Measurements from ENCODE around the gene OR51B4. TPM values are rescaled to one million over a fixed set of nuclear protein-coding genes. Genes with fewer than 3 reads are reported as not detected.
"Not testable (repeated sequence)": the region's sequence is repeated elsewhere in the genome, so short reads cannot be mapped to it uniquely, and the experiment has no call there.

Gene OR51B4, protein sequence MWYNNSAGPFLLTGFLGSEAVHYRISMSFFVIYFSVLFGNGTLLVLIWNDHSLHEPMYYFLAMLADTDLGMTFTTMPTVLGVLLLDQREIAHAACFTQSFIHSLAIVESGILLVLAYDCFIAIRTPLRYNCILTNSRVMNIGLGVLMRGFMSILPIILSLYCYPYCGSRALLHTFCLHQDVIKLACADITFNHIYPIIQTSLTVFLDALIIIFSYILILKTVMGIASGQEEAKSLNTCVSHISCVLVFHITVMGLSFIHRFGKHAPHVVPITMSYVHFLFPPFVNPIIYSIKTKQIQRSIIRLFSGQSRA
- total RNA-seq (2014; rRNA removed; shearing (Covaris generic)), result 9.0 and 10.7 TPM in 2 replicates
- 8.5 and 9.6 TPM in 2 replicates for polyA plus RNA-seq (2015; cell fraction: cytosol; rRNA removed)
- polyA plus RNA-seq (2015; cell fraction: nucleus; rRNA removed), result 25.2 and 26.2 TPM in 2 replicates

DNA sequence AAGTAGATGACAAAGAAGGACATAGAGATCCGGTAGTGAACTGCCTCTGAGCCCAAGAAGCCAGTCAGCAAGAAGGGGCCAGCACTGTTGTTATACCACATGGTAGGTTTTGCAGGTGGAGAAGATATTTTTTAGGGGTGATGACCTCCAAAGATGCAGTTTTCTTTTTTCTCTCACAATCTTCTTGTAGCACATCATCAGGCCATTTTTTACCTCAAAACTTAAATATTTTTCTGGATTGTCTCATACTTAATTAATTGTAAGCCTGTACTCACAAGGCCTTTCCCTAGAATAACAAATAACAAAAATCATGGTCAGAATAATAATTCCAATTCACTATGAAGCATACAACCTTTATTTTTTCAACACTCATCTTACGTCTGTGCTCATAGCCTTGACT is at the start of gene OR51B4:
Gene OR51B4, minus strand, starts transcription at position 101 of the 400 bp plus-strand sequence. Its CDS starts 0 bp downstream, at position 101.
- in situ Hi-C loops (cut with HindIII; ENCODE audit: low pct_unique_long_range_greater_than_20kb, low sequenced_read_pairs), result no loop called here
- DNase-seq (ENCODE audit: low read depth, low spot score), result no peak

- in situ Hi-C loops (cut with HindIII; ENCODE audit: low pct_unique_long_range_greater_than_20kb, low sequenced_read_pairs), result no loop called here
These were observed 49.5 kb upstream of the OR51B4 start, which contains the start of gene OR51B6 for GRCh38 chr11:5351208-5351607. Gene OR51B6 (plus strand): TSS chr11:5351508. CDS start chr11:5351508, 0 bp downstream.

GRCh38 chr11:5349550-5349949 is 47.8 kb upstream of the OR51B4 start:
- DNase-seq (ENCODE audit: low read depth, low spot score), result no peak
- in situ Hi-C loops (cut with HindIII; ENCODE audit: low pct_unique_long_range_greater_than_20kb, low sequenced_read_pairs), result no loop called here

More at GRCh38 chr11:5351208-5351607, 49.5 kb upstream of the OR51B4 start, which contains the start of gene OR51B6:
- DNase-seq (ENCODE audit: low read depth, low spot score), result no peak

DNA sequence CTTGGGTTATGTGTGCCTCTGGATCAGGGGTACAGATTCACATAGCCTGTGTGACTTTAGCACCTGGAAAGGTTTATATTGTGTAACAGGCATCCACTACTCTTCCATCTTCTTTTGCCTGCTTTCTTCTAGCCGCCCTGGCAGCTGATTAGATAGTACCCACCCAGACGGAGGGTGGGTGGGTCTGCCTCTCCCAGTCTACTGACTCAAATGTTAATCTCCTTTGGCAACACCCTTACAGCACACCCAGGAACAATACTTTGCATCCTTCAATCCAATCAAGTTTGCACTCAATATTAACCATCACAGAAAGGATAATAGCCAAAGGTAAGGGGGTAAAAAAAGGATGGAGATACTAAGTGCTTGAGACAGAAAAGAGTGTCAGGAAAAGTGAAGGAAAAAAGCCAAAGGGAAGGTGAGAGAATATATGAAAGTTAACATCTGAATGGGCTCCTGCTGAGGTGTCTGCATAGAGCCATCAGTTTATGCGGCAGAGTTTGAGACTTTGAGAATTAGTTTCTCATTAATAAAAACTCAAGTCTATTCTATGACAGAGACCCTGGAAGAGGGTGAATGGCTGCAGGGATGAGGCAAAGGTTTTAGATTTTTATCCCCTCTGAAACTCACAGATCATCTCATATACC is 46.9 kb upstream of the OR51B4 start:
- DNase-seq (ENCODE audit: low read depth, low spot score), result no peak
- in situ Hi-C loops (cut with HindIII; ENCODE audit: low pct_unique_long_range_greater_than_20kb, low sequenced_read_pairs), result no loop called here

GRCh38 chr11:5345831-5346230 is 44.1 kb upstream of the OR51B4 start:
- in situ Hi-C loops (cut with HindIII; ENCODE audit: low pct_unique_long_range_greater_than_20kb, low sequenced_read_pairs), result no loop called here
- no peak for DNase-seq (ENCODE audit: low read depth, low spot score)

DNA sequence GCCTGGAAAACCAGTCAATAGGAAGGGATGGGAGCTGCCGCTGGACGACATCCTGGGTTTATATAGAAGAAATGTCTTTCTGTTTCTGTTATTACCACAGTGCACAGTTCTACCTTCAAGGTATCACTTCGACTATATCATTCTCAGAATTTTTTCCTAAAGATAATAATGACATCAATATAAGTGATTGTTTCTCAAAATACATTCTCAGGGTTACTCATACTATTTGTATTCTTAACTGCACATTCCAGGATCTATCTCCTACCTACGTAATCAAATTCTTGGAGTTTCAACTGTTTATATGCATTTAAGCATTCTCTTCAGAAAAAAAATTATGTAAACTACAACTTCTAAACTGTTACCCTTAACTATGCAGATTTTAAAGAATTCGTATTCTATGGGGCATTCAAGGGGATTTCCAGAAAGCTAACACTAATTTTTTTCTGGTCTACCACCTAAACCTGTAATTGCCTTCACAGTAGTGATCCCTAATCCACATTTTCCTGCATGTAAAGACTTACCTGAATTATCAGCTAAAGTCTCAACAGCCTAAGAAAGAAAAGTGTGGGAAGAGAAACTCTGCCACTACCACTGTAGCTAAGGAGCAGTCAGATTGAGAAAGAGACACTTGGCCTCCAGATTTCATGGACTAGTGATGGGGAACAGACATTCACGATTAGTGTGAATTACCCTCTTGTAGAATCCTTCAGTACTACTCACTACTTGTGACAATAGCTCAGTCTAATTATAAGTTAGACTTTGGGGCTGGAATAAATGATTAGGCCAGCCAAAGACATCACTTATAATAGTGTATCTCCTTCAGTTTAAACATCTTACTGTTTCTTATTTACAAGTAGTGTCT is 42.0 kb upstream of the OR51B4 start, which contains the start of gene OR51B5:
Gene OR51B5, minus strand, starts transcription at position 51 of the 862 bp plus-strand sequence. Its CDS starts 0 bp downstream, at position 51.
- DNase-seq (ENCODE audit: low read depth, low spot score), result no peak

DNA sequence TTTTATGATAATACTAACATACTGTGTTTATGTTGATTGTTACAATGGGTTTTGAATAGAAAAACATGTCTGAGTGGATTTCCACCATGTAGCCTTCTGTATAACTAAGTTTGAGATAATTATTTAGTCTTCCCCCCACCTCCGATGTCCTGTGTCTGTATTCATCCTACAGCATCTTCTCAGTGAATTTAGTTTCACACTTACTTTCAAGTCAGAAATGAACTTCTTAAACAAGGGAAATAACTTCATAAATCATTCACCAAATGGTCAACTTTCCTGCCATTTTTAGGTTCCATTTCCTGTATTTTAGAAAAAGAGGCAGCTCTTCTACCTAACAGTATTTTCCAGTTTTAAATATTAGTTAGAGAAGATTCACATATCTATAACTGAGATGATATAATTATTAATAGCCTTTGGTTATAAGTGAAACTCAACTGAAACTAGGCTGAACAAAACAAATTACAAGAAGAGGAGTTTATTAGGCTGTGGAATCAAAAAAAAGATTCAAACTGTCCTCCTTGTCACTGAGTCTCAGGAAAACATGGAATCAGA is 38.1 kb upstream of the OR51B4 start:
- DNase-seq (ENCODE audit: low read depth, low spot score), result no peak
- in situ Hi-C loops (cut with HindIII; ENCODE audit: low pct_unique_long_range_greater_than_20kb, low sequenced_read_pairs), result no loop called here

More for the DNA sequence above, 42.0 kb upstream of the OR51B4 start, which contains the start of gene OR51B5:
- in situ Hi-C loops (cut with HindIII; ENCODE audit: low pct_unique_long_range_greater_than_20kb, low sequenced_read_pairs), result no loop called here

- in situ Hi-C loops (cut with HindIII; ENCODE audit: low pct_unique_long_range_greater_than_20kb, low sequenced_read_pairs); DNase-seq (ENCODE audit: low read depth, low spot score): not testable (repeated sequence)
These were observed 35.5 kb upstream of the OR51B4 start for GRCh38 chr11:5337253-5337652.

DNA sequence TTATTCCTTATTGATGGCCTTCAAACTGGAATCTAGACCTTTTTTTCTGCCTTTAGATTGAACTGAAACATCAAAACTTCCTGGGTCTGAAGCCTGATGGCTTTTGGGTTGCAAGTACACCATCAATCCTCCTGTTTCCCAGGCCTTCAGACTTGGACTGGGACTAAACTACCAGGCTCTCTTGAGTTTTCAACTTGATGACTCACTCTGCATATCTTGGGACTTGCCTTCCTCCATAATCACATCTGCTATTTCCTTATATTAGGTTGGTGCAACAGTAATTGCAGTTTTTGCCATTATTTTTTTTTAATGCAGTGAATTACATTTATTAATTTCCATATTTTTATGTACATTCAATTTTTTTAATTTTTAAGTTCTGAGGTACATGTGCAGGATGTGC is 34.6 kb upstream of the OR51B4 start:
- no peak for DNase-seq (ENCODE audit: low read depth, low spot score)

DNA sequence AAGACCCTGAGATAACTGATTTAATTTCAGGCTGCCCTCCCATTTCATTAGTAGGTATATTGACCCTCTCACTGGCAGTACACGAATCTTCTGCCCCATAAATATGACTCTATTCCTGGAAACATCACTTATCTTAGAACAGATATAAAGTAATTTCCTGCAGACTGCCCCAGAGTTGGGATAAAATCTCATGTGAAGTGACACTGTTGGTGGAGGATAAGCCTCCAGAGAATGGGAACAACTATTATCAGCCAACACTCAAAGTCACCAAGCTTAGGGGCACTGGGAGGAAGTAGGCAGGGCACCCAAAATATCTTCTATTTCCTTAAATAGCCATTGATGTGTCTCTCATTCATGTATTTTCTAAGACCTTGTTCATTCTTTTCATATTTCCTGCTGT is 33.4 kb upstream of the OR51B4 start:
- no peak for DNase-seq (ENCODE audit: low read depth, low spot score)
- in situ Hi-C loops (cut with HindIII; ENCODE audit: low pct_unique_long_range_greater_than_20kb, low sequenced_read_pairs), result no loop called here

More for the DNA sequence above, 34.6 kb upstream of the OR51B4 start:
- in situ Hi-C loops (cut with HindIII; ENCODE audit: low pct_unique_long_range_greater_than_20kb, low sequenced_read_pairs), result no loop called here

- no peak for DNase-seq (ENCODE audit: low read depth, low spot score)
- in situ Hi-C loops (cut with HindIII; ENCODE audit: low pct_unique_long_range_greater_than_20kb, low sequenced_read_pairs), result no loop called here
These were observed 22.5 kb upstream of the OR51B4 start, which contains the start of gene OR51B2 for GRCh38 chr11:5324197-5324596. Gene OR51B2 (minus strand): TSS chr11:5324297. CDS start chr11:5324297, 0 bp downstream.

DNA sequence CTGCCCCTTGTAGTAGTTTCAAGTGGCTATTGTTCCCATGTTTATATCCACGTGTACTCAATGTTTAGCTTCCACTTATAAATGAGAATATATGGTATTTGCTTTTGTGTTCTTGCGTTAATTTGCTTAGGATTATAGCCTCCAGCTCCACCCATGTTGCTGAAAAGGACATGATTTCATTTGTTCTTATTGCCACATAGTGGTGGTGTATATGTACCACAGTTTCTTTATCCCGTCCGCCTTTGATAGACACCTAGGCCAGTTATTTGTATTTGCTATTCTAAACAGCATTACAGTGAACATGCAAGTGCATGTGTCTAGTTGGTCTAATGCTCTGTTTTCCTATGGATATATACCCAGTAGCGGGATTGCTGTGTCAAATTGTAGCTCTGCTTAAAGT is 15.5 kb upstream of the OR51B4 start:
- DNase-seq (ENCODE audit: low read depth, low spot score), result peak; percentile 3
- in situ Hi-C loops (cut with HindIII; ENCODE audit: low pct_unique_long_range_greater_than_20kb, low sequenced_read_pairs), result no loop called here

DNA sequence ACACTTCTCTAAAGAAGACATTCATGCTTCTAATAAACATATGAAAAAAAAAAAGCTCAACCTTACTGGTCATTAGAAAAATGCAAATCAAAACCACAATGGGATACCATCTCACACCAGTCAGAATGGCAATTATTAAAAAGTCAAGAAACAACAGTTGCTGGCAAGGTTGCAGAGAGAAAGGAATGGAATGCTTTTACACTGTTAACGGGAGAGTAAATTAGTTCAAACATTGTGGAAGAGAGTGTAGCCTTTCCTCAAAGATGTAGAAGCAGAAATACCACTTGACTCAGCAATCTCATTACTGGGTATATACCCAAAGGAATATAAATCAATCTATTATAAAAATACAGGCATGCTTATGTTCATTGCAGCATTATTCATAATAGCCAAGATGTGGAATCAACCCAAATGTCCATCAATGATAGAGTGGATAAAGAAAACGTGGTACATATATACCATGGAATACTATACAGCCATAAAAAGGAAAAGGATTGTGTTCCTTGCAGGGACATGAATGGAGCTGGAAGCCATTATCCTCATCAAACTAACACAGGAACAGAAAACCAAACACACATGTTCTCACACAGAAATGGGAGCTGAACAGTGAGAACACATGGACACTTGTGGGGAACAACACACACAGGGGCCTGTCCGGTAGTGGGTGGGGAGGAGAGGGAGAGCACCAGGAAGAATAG is 11.7 kb upstream of the OR51B4 start:
- in situ Hi-C loops (cut with HindIII; ENCODE audit: low pct_unique_long_range_greater_than_20kb, low sequenced_read_pairs); DNase-seq (ENCODE audit: low read depth, low spot score): not testable (repeated sequence)

GRCh38 chr11:5310423-5310822 is 8.7 kb upstream of the OR51B4 start:
- in situ Hi-C loops (cut with HindIII; ENCODE audit: low pct_unique_long_range_greater_than_20kb, low sequenced_read_pairs), result no loop called here
- no peak for DNase-seq (ENCODE audit: low read depth, low spot score)

DNA sequence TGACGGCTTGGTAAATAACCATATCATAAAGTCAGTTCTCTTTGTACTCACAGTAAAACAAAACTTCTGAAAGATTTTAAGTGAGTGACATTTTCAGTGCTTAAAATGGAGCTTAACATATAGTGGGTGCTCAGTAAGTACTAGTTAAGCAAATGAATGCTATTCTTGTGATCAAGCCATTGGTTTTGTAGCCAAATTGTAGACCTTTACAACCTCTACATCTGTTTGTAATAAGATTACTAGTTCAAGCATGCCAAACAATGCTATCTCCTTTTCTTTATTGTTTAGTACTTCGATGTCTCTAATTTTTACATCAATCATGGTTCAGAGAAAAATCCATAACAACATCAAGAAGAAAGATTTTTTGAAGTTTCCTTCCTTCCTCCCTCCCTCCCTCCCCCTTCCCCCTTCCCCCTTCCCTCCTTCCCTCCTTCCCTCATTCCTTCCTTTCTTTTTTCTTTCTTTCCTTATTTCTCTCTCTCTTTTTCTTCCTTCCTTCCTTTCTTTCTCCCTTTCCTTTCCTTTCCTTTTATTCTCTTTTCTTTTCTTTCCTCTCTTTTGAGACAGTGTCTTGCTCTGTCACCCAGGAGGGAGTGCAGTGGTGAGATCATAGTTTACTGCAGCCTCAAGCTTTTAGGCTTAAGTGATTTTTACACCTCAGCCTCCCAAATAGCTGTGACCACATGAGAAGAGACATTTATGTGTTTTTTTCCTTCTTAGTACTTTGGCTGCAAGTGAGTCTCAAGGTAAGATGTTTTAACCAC is 5.7 kb upstream of the OR51B4 start:
- in situ Hi-C loops (cut with HindIII; ENCODE audit: low pct_unique_long_range_greater_than_20kb, low sequenced_read_pairs), result no loop called here
- DNase-seq (ENCODE audit: low read depth, low spot score), result no peak

GRCh38 chr11:5304046-5304445 is 2.3 kb upstream of the OR51B4 start:
- DNase-seq (ENCODE audit: low read depth, low spot score), result no peak
- in situ Hi-C loops (cut with HindIII; ENCODE audit: low pct_unique_long_range_greater_than_20kb, low sequenced_read_pairs), result no loop called here

Measured in SK-MEL-5 (cell line).